ENCODE results near the gene TSPO. TPM values are rescaled to one million over a fixed set of nuclear protein-coding genes. Genes with fewer than 3 reads are reported as not detected.

Gene TSPO
- total RNA-seq, 1 donor: 222 TPM

DNA sequence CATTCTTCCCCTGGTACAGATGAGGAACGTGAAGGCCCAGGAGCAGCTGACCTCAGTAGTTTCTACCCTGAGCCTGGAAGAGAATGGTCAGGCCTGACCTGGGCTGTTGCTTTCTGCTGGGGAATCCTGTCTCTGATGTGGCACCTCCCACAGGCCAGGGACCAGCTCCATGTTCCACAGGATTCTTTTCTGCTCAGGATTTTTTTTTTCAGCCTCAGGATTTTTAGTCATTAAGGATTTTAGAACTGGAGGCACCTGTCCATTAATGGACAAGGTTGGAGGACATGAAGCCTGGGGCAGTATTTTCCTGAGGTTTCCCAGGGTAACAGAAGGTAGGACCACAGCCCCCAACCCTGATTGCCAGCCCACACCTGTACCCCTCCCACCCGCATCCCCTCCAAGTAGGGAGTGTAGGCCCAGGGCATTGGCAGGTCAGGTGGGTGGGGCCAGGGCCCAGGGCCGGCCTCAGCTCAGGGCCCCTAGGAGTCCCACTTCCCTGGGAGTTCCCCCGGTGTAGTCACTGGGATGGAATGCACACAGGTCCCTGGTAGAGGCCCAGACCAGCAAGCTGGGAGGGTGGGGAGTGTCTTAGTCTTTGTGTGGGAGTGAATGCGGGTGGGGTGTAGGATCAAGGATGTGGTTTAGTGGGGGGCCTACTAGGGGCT lies 24.7 kb upstream of the TSPO start:
- H3K4me3 ChIP-seq (ENCODE audit: low read depth, low read length): no peak overlapping the region
- TF ChIP-seq, protein P1, sequence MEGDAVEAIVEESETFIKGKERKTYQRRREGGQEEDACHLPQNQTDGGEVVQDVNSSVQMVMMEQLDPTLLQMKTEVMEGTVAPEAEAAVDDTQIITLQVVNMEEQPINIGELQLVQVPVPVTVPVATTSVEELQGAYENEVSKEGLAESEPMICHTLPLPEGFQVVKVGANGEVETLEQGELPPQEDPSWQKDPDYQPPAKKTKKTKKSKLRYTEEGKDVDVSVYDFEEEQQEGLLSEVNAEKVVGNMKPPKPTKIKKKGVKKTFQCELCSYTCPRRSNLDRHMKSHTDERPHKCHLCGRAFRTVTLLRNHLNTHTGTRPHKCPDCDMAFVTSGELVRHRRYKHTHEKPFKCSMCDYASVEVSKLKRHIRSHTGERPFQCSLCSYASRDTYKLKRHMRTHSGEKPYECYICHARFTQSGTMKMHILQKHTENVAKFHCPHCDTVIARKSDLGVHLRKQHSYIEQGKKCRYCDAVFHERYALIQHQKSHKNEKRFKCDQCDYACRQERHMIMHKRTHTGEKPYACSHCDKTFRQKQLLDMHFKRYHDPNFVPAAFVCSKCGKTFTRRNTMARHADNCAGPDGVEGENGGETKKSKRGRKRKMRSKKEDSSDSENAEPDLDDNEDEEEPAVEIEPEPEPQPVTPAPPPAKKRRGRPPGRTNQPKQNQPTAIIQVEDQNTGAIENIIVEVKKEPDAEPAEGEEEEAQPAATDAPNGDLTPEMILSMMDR (IDR thresholded peaks at IDR 0.05; ENCODE audit: insufficient read depth, low read length): no peak
- peak; percentile 72 for DNase-seq (ENCODE audit: low read depth)

DNA sequence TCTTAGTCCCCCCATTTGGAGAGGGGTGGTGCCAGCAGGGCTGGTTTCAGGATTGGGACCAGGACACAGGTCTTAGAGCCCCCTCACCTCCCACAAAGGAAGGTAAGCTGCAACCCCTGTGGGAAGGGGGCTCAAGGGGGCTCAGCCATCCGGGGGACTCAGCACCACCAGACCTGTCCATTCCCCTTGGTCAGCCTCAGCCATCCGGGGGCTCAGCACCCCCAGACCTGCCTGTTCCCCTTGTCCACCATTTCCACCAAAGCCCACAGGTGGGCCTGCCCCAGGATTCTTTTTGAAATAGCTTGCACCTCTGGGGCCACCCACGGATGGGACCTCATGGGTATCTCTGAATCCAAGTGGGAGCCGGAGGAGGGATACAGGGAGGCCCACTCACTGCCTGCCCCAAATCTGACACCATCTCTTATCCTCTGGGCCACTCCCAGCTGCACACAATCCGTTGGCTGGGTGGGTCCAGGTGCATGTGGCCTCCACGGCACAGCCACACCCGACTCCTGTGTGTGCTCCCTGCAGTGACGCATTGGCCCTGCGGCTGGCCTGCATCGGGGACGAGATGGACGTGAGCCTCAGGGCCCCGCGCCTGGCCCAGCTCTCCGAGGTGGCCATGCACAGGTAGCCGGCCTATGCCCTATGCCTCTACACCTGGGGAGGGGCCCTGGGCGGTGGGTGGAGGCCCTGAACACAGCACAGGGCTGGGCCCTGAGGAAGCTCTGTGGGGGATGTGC lies 24.0 kb upstream of the TSPO start:
- TF ChIP-seq, protein P1 (IDR thresholded peaks at IDR 0.05; ENCODE audit: insufficient read depth, low read length): no peak
- DNase-seq (ENCODE audit: low read depth): no peak
- H3K4me3 ChIP-seq (ENCODE audit: low read depth, low read length): no peak overlapping the region

DNA sequence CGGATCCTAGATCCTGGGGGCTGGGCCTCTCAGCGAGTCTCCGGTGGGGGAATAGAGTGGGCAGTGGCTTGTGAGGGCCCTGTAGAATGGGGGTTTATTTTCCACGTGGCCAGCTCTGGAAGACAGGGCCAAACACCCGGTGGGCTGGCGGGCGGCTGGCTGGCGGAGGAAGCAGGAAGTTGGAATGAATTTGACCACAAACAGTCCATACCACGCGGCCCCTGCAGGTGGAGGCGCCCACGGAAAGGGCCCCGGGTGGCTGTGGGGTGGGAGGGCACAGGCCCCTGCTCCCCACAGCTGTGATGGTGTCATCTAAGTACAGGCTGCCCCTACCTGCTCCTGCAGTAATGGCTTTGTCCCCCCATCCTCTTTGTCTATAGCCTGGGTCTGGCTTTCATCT lies 23.2 kb upstream of the TSPO start:
- no peak for DNase-seq (ENCODE audit: low read depth)
- H3K4me3 ChIP-seq (ENCODE audit: low read depth, low read length): no peak overlapping the region
- TF ChIP-seq, protein P1 (IDR thresholded peaks at IDR 0.05; ENCODE audit: insufficient read depth, low read length): no peak

DNA sequence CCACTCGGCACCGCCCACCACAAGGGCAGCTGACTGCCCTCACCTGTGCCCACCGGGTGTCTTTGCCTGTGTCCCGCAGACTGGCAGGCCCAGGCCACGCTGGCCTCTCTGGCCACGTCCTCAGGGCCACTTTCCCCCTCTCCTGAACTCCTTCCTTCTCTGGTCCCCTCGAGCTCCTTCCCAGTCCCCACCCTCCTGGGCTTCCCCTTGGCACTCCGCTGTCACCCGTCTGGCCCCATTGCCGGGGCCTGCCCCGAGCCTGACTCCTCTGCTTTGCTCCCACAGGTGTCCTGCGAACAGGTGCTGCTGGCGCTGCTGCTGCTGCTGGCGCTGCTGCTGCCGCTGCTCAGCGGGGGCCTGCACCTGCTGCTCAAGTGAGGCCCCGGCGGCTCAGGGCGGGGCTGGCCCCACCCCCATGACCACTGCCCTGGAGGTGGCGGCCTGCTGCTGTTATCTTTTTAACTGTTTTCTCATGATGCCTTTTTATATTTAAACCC lies 22.4 kb upstream of the TSPO start:
- H3K4me3 ChIP-seq (ENCODE audit: low read depth, low read length): no peak overlapping the region
- DNase-seq (ENCODE audit: low read depth): no peak
- TF ChIP-seq, protein P1 (IDR thresholded peaks at IDR 0.05; ENCODE audit: insufficient read depth, low read length): no peak

DNA sequence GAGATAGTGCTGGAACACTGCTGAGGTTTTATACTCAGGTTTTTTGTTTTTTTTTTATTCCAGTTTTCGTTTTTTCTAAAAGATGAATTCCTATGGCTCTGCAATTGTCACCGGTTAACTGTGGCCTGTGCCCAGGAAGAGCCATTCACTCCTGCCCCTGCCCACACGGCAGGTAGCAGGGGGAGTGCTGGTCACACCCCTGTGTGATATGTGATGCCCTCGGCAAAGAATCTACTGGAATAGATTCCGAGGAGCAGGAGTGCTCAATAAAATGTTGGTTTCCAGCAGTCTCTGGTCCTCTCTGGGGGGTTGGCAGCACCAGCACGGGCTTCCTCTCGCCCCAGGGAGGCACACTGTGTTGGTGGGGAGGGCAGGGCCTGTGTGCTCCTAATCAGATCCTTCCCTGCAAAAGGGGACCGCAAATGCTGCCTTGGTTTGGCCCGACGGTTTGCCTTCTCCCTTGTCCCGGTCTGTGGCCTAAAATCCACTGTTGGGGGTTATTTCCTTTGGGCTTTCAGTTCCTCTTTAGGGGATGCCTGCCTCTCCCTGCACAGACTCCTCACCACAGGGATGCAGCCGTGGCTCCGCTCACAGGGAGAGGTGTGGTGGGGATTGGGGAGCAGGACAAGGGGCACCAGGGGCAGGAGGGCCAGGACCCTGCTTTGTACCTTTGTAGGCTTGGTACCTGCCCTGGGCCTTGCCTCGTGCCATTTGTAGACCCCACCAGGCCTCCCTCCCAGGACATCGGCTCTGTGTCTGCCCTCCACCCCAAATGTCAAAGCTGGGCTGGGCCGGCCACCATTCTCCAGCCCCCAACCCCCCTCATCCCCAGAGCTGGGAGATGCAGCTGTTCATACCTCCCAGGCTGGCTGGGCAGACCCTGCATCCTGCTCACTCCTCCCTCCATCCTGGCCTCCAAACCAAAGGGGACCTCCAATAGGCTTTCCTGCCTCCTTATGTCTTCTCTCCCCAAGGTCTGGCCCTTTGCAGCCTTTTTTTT lies 21.6 kb upstream of the TSPO start:
- DNase-seq (ENCODE audit: low read depth): no peak
- TF ChIP-seq, protein P1 (IDR thresholded peaks at IDR 0.05; ENCODE audit: insufficient read depth, low read length): no peak
- H3K4me3 ChIP-seq (ENCODE audit: low read depth, low read length): no peak overlapping the region

DNA sequence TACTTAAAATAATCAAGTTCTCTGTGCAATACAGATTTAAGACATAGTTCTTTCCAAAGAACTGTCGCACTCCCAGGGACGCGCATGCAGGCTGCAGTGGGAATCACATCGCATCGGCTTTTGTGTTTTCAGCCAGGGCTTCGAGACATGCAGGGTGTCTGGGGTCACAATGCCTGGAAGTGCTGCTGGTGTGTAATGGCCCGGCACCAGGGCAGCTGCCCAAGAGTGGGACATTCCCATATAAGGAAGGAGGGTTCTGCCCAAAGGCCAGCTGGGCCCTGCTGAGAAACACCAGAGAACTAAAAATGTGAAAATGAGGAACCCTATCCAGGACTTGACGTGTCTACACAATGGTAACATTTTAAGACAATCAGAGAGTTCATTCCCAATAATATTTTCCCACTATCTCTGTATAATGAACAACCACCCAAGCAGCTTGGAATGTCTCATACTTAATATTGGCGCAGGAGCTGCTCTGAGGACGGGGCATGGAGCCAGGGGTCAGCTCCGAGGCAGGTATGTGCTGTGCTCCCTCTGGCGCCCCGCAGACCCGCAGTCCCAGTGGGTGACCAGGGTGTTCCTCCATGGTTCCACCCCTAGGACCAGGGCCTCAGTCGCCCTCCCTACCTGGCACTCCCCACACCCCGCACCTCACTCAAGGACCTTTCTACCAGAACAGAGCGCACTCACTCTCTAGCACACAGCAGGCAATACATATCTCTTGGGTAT lies 19.4 kb upstream of the TSPO start:
- H3K4me3 ChIP-seq (ENCODE audit: low read depth, low read length): no peak overlapping the region
- no peak for DNase-seq (ENCODE audit: low read depth)
- TF ChIP-seq, protein P1 (IDR thresholded peaks at IDR 0.05; ENCODE audit: insufficient read depth, low read length): no peak

All from fibroblast of the aortic adventitia (primary cell).